Measurements from ENCODE around the gene NIM1K. TPM values are rescaled to one million over a fixed set of nuclear protein-coding genes. Genes with fewer than 3 reads are reported as not detected.
"Not testable (repeated sequence)": the region's sequence is repeated elsewhere in the genome, so short reads cannot be mapped to it uniquely, and the experiment has no call there.

NIM1K gene
- total RNA-seq, 2 donors from 2014 or later, result 0.52 TPM; not detected in 1

DNA sequence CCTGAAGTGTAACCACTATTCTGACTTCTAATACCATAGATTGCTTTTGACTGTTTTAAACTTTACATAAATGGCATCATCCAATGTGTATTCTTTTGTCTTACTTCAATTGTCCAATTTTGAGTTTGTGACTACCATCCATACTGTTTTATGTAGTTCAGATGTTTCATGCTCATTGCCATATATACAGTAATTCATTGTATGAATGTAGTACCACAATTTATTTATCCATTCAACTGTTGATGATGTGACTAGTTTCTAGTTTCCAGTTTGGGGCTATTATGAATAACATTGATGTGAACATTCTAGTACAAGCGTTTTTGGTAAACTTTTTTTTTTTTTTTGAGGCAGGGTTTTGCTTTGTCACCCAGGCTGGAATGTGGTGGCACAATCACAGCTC lies 66.1 kb downstream of the NIM1K start:
- DNase-seq (no peak), ATAC-seq (no peak)
- no peak overlapping the region for H3K4me3 ChIP-seq
- 71 to 75% methylated on average over 1 of the region's 1 CpG for WGBS, 2 donors
- H3K4me1 ChIP-seq, result peaks cover 5% of the 10 kb centered on the region
- H3K27ac ChIP-seq, result no peak overlapping the region
- H3K36me3 ChIP-seq (replicated peaks in 1 of 2; ENCODE audit: insufficient read depth in 1 of 2, low read depth in 2 of 2), result no peaks in the 10 kb centered on the region
- TF ChIP-seq POLR2A (IDR thresholded peaks at IDR 0.05) (no peak), CTCF (IDR thresholded peaks at IDR 0.05) (no peak)
- intact Hi-C loops (cut with DNase I), result no loop called here
- H3K9me3 ChIP-seq, result peaks cover 0 to 4% (median 0%) of the 10 kb centered on the region in 3 donors
- H3K27me3 ChIP-seq, result no peaks in the 10 kb centered on the region

DNA sequence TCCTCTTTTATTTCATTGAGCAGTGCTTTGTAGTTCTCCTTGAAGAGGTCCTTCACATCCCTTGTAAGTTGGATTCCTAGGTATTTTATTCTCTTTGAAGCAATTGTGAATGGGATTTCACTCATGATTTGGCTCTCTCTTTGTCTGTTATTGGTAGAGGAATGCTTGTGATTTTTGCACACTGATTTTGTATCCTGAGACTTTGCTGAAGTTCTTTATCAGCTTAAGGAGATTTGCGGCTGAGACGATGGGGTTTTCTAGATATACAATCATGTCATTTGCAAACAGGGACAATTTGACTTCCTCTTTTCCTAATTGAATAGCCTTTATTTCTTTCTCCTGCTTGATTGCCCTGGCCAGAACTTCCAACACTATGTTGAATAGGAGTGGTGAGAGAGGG lies 70.2 kb downstream of the NIM1K start:
- H3K9me3 ChIP-seq; DNase-seq; H3K4me1 ChIP-seq; H3K27ac ChIP-seq; intact Hi-C loops (cut with DNase I); H3K4me3 ChIP-seq; ATAC-seq; H3K36me3 ChIP-seq (replicated peaks in 1 of 2; ENCODE audit: insufficient read depth in 1 of 2, low read depth in 2 of 2); H3K27me3 ChIP-seq: not testable (repeated sequence)
- WGBS, 2 donors, result 86 to 95% methylated on average over 2 of the region's 2 CpGs

DNA sequence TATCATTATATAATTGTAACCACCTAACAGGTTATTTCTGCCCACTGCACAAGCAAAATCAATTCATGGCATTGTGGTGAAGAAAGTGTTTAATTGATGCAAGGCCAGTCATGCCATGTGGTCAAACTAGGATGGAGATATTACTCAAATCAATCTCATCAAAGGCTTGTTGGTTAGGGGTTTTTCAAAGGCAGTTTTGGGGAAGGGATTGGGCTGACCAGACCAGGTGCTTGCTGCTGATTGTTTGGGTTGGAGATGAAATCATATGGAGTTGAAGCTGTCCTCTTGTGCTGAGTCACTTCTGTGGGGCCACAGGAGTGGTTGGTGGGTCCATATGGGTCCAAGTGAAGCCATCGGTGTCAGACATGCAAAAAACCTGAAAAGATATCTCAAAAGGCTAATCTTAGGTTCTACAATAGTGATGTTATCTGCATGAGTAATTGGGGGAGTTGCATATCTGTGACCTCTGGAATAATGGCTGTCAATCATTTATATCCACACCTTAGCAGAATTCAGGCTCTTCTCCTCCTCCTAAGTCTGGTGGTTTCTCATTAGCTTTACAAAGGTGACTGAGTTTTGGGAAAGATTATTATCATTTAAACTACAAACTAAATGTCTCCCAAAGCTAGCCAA lies 76.3 kb downstream of the NIM1K start:
- ATAC-seq, result no peak
- no peaks in the 10 kb centered on the region for H3K4me1 ChIP-seq
- no peak overlapping the region for H3K4me3 ChIP-seq
- no peak for DNase-seq
- TF ChIP-seq CTCF (IDR thresholded peaks at IDR 0.05) (no peak), POLR2A (IDR thresholded peaks at IDR 0.05) (no peak)
- no peak overlapping the region for H3K27ac ChIP-seq
- H3K9me3 ChIP-seq, result no peaks in the 10 kb centered on the region
- no peaks in the 10 kb centered on the region for H3K27me3 ChIP-seq
- intact Hi-C loops (cut with DNase I), result no loop called here
- 73 to 100% methylated on average over 1 of the region's 1 CpG for WGBS, 2 donors
- H3K36me3 ChIP-seq (replicated peaks in 1 of 2; ENCODE audit: insufficient read depth in 1 of 2, low read depth in 2 of 2), result no peaks in the 10 kb centered on the region

GRCh38 chr5:43270645-43271044 lies 78.6 kb downstream of the NIM1K start:
- TF ChIP-seq POLR2A (IDR thresholded peaks at IDR 0.05) (no peak), CTCF (IDR thresholded peaks at IDR 0.05) (no peak)
- intact Hi-C loops (cut with DNase I), result no loop called here
- Histone ChIP-seq H3K4me3 (no peak overlapping the region), H3K4me1 (peaks cover 7% of the 10 kb centered on the region), H3K27ac (no peak overlapping the region), H3K9me3 (no peaks in the 10 kb centered on the region), H3K27me3 (no peaks in the 10 kb centered on the region), H3K36me3 (replicated peaks in 1 of 2; ENCODE audit: insufficient read depth in 1 of 2, low read depth in 2 of 2) (no peaks in the 10 kb centered on the region)
- WGBS, 2 donors, result 68 to 75% methylated on average over 1 of the region's 1 CpG
- DNase-seq, result no peak
- ATAC-seq, result no peak

DNA sequence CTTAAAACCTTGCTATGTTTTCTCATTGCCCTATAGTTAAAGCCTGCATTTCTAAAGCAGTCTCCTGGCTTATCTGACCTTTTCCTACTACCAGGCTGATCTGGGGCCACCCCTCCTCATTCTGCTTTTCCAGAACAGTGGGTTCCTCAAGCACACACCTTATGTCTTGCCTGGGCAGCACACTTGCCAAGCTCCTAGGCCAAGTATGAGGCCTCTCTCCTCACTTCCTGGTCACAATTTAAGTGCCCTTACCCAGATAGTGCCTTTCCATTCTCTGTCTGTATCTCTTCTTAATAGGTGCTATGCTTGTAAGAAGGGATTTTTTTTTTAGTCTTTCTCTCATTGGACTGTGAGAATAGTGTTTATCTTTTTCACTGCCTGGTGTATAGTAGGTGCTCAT lies 81.5 kb downstream of the NIM1K start:
- intact Hi-C loops (cut with DNase I), result no loop called here
- no peak for ATAC-seq
- no peak for TF ChIP-seq CTCF (IDR thresholded peaks at IDR 0.05)
- no peak for TF ChIP-seq POLR2A (IDR thresholded peaks at IDR 0.05)

More for the DNA sequence above, 81.5 kb downstream of the NIM1K start:
- H3K27ac ChIP-seq, result no peak overlapping the region
- no peak for DNase-seq
- H3K27me3 ChIP-seq, result no peaks in the 10 kb centered on the region
- H3K9me3 ChIP-seq, result no peaks in the 10 kb centered on the region
- no peak overlapping the region for H3K4me3 ChIP-seq
- H3K4me1 ChIP-seq, result peaks cover 7% of the 10 kb centered on the region
- H3K36me3 ChIP-seq (replicated peaks in 1 of 2; ENCODE audit: insufficient read depth in 1 of 2, low read depth in 2 of 2), result no peaks in the 10 kb centered on the region
